GM21528 (cell line): Measurements from ENCODE around the gene EI24.
"Not testable (repeated sequence)": the region's sequence is repeated elsewhere in the genome, so short reads cannot be mapped to it uniquely, and the experiment has no call there.

Source experiments
- ATAC-seq: cut with Tn5 transposase; IDR thresholded peaks from one replicate; pipeline ENCODE4 v1.9.1; 2021; ENCODE audit warnings: mild to moderate bottlenecking, moderate library complexity; ENCODE audit not compliant: unreplicated experiment, low FRiP score

EI24 gene

GRCh38 chr11:125568970-125569914 is at the start of gene EI24:
TSS of gene EI24 (plus strand) at chr11:125569477. CDS start at chr11:125572528, 3,051 bp downstream.
- peak; percentile 97 for ATAC-seq

- no peak for ATAC-seq
These were observed 49.1 kb upstream of the EI24 start for GRCh38 chr11:125519860-125520834.

GRCh38 chr11:125525303-125525702 is 44.0 kb upstream of the EI24 start:
- ATAC-seq, result no peak

GRCh38 chr11:125532668-125533067 is 36.6 kb upstream of the EI24 start:
- ATAC-seq, result no peak

GRCh38 chr11:125535585-125535984 is 33.7 kb upstream of the EI24 start:
- no peak for ATAC-seq

GRCh38 chr11:125536834-125537233 is 32.4 kb upstream of the EI24 start:
- ATAC-seq, result not testable (repeated sequence)

GRCh38 chr11:125542709-125543108 is 26.6 kb upstream of the EI24 start:
- ATAC-seq, result no peak

GRCh38 chr11:125550780-125551179 is 18.5 kb upstream of the EI24 start:
- no peak for ATAC-seq

GRCh38 chr11:125551835-125552342 is 17.4 kb upstream of the EI24 start:
- no peak for ATAC-seq

- no peak for ATAC-seq
These were observed 16.4 kb upstream of the EI24 start for GRCh38 chr11:125552927-125553326.

- no peak for ATAC-seq
These were observed 15.9 kb upstream of the EI24 start for GRCh38 chr11:125553357-125553756.

GRCh38 chr11:125554038-125554437 is 15.2 kb upstream of the EI24 start:
- no peak for ATAC-seq

GRCh38 chr11:125559888-125560287 is 9.4 kb upstream of the EI24 start:
- no peak for ATAC-seq

- ATAC-seq, result no peak
These were observed 7.4 kb upstream of the EI24 start for GRCh38 chr11:125561924-125562323.

- no peak for ATAC-seq
These were observed 6.8 kb upstream of the EI24 start for GRCh38 chr11:125562430-125562829.

- no peak for ATAC-seq
These were observed 4.9 kb upstream of the EI24 start for GRCh38 chr11:125564357-125564756.

GRCh38 chr11:125566235-125566634 is 3.0 kb upstream of the EI24 start:
- ATAC-seq, result no peak

GRCh38 chr11:125569915-125570621 is 791 bp downstream of the EI24 start:
- no peak for ATAC-seq

GRCh38 chr11:125570952-125571351 is 1.7 kb downstream of the EI24 start:
- ATAC-seq, result no peak

- ATAC-seq, result no peak
These were observed 3.6 kb downstream of the EI24 start for GRCh38 chr11:125572916-125573315.
